ENCODE measurements around the gene NUMB.

Gene NUMB

GRCh38 chr14:73283608-73284379, 174.6 kb downstream of the NUMB start:
- DNase-seq, result no peak

- no peak for DNase-seq
These were observed 177.4 kb downstream of the NUMB start for GRCh38 chr14:73280903-73281302.

- DNase-seq, result no peak
These were observed 181.0 kb downstream of the NUMB start for GRCh38 chr14:73277376-73277775.

- no peak for DNase-seq
These were observed 181.5 kb downstream of the NUMB start for GRCh38 chr14:73276836-73277235.

- no peak for DNase-seq
These were observed 184.5 kb downstream of the NUMB start for GRCh38 chr14:73273799-73274198.

- DNase-seq, result no peak
These were observed 186.0 kb downstream of the NUMB start for GRCh38 chr14:73272393-73272792.

GRCh38 chr14:73269729-73270531, 188.4 kb downstream of the NUMB start:
- DNase-seq, result no peak

- DNase-seq, result no peak
These were observed 190.9 kb downstream of the NUMB start for GRCh38 chr14:73267474-73267873.

GRCh38 chr14:73266317-73266716, 192.0 kb downstream of the NUMB start:
- DNase-seq, result no peak

GRCh38 chr14:73265721-73266046, 192.7 kb downstream of the NUMB start:
- DNase-seq, result no peak

- DNase-seq, result no peak
These were observed 193.2 kb downstream of the NUMB start for GRCh38 chr14:73264885-73265720.

GRCh38 chr14:73264080-73264884, 194.1 kb downstream of the NUMB start:
- DNase-seq, result no peak

- no peak for DNase-seq
These were observed 194.7 kb downstream of the NUMB start for GRCh38 chr14:73263606-73264005.

GRCh38 chr14:73262427-73263183, 195.7 kb downstream of the NUMB start:
- no peak for DNase-seq

GRCh38 chr14:73261520-73262426, 196.6 kb downstream of the NUMB start:
- no peak for DNase-seq

GRCh38 chr14:73261075-73261474, 197.3 kb downstream of the NUMB start:
- DNase-seq, result no peak

- no peak for DNase-seq
These were observed 197.8 kb downstream of the NUMB start for GRCh38 chr14:73260574-73260973.

- no peak for DNase-seq
These were observed 198.5 kb downstream of the NUMB start for GRCh38 chr14:73259837-73260236.

- no peak for DNase-seq
These were observed 199.3 kb downstream of the NUMB start for GRCh38 chr14:73258845-73259611.

- no peak for DNase-seq
These were observed 200.3 kb downstream of the NUMB start for GRCh38 chr14:73258076-73258475.
